ENCODE data around the gene MRO.
"Not testable (repeated sequence)": the region's sequence is repeated elsewhere in the genome, so short reads cannot be mapped to it uniquely, and the experiment has no call there.

MRO gene

GRCh38 chr18:50849419-50849821 lies 29.6 kb upstream of the MRO start:
- Histone ChIP-seq H3K36me3 (ENCODE audit: control insufficient read depth, insufficient read depth, low read length) (no peaks in the 10 kb centered on the region), H3K27ac (ENCODE audit: low read depth, low read length) (no peak overlapping the region), H3K9ac (ENCODE audit: low read length) (no peak overlapping the region), H3K4me1 (ENCODE audit: control insufficient read depth, insufficient read depth, low read length) (no peaks in the 10 kb centered on the region), H3K27me3 (ENCODE audit: control insufficient read depth, insufficient read depth, low read length) (no peaks in the 10 kb centered on the region), H3K4me3 (ENCODE audit: low read length) (no peak overlapping the region)

GRCh38 chr18:50848991-50849390 lies 29.2 kb upstream of the MRO start:
- no peaks in the 10 kb centered on the region for H3K27me3 ChIP-seq (ENCODE audit: control insufficient read depth, insufficient read depth, low read length)
- H3K36me3 ChIP-seq (ENCODE audit: control insufficient read depth, insufficient read depth, low read length): no peaks in the 10 kb centered on the region
- H3K4me3 ChIP-seq (ENCODE audit: low read length): no peak overlapping the region
- no peaks in the 10 kb centered on the region for H3K4me1 ChIP-seq (ENCODE audit: control insufficient read depth, insufficient read depth, low read length)
- no peak overlapping the region for H3K9ac ChIP-seq (ENCODE audit: low read length)
- H3K27ac ChIP-seq (ENCODE audit: low read depth, low read length): no peak overlapping the region

- no peaks in the 10 kb centered on the region for H3K4me1 ChIP-seq (ENCODE audit: control insufficient read depth, insufficient read depth, low read length)
- no peak overlapping the region for H3K9ac ChIP-seq (ENCODE audit: low read length)
- no peak overlapping the region for H3K4me3 ChIP-seq (ENCODE audit: low read length)
- no peaks in the 10 kb centered on the region for H3K36me3 ChIP-seq (ENCODE audit: control insufficient read depth, insufficient read depth, low read length)
- H3K27me3 ChIP-seq (ENCODE audit: control insufficient read depth, insufficient read depth, low read length): no peaks in the 10 kb centered on the region
- no peak overlapping the region for H3K27ac ChIP-seq (ENCODE audit: low read depth, low read length)
Observed at GRCh38 chr18:50848061-50848551, 28.3 kb upstream of the MRO start.

GRCh38 chr18:50847192-50847591 lies 27.4 kb upstream of the MRO start:
- no peak overlapping the region for H3K4me3 ChIP-seq (ENCODE audit: low read length)
- H3K27ac ChIP-seq (ENCODE audit: low read depth, low read length): no peak overlapping the region
- H3K36me3 ChIP-seq (ENCODE audit: control insufficient read depth, insufficient read depth, low read length): no peaks in the 10 kb centered on the region
- H3K27me3 ChIP-seq (ENCODE audit: control insufficient read depth, insufficient read depth, low read length): no peaks in the 10 kb centered on the region
- no peak overlapping the region for H3K9ac ChIP-seq (ENCODE audit: low read length)
- no peaks in the 10 kb centered on the region for H3K4me1 ChIP-seq (ENCODE audit: control insufficient read depth, insufficient read depth, low read length)

- no peaks in the 10 kb centered on the region for H3K36me3 ChIP-seq (ENCODE audit: control insufficient read depth, insufficient read depth, low read length)
- no peaks in the 10 kb centered on the region for H3K4me1 ChIP-seq (ENCODE audit: control insufficient read depth, insufficient read depth, low read length)
- H3K9ac ChIP-seq (ENCODE audit: low read length): no peak overlapping the region
- H3K27me3 ChIP-seq (ENCODE audit: control insufficient read depth, insufficient read depth, low read length): no peaks in the 10 kb centered on the region
- H3K4me3 ChIP-seq (ENCODE audit: low read length): no peak overlapping the region
- H3K27ac ChIP-seq (ENCODE audit: low read depth, low read length): no peak overlapping the region
Observed at GRCh38 chr18:50844960-50845359, 25.1 kb upstream of the MRO start.

GRCh38 chr18:50844554-50844953 lies 24.7 kb upstream of the MRO start:
- no peaks in the 10 kb centered on the region for H3K36me3 ChIP-seq (ENCODE audit: control insufficient read depth, insufficient read depth, low read length)
- H3K4me1 ChIP-seq (ENCODE audit: control insufficient read depth, insufficient read depth, low read length): no peaks in the 10 kb centered on the region

GRCh38 chr18:50842846-50843245 lies 23.0 kb upstream of the MRO start:
- no peak overlapping the region for H3K27ac ChIP-seq (ENCODE audit: low read depth, low read length)

More at GRCh38 chr18:50844554-50844953, 24.7 kb upstream of the MRO start:
- Histone ChIP-seq H3K27ac (ENCODE audit: low read depth, low read length) (no peak overlapping the region), H3K4me3 (ENCODE audit: low read length) (no peak overlapping the region), H3K27me3 (ENCODE audit: control insufficient read depth, insufficient read depth, low read length) (no peaks in the 10 kb centered on the region), H3K9ac (ENCODE audit: low read length) (no peak overlapping the region)

GRCh38 chr18:50839996-50840395 lies 20.2 kb upstream of the MRO start:
- Histone ChIP-seq H3K4me1 (ENCODE audit: control insufficient read depth, insufficient read depth, low read length) (no peaks in the 10 kb centered on the region), H3K27ac (ENCODE audit: low read depth, low read length) (no peak overlapping the region), H3K4me3 (ENCODE audit: low read length) (no peak overlapping the region), H3K9ac (ENCODE audit: low read length) (no peak overlapping the region), H3K36me3 (ENCODE audit: control insufficient read depth, insufficient read depth, low read length) (no peaks in the 10 kb centered on the region), H3K27me3 (ENCODE audit: control insufficient read depth, insufficient read depth, low read length) (no peaks in the 10 kb centered on the region)

More at GRCh38 chr18:50842846-50843245, 23.0 kb upstream of the MRO start:
- no peak overlapping the region for H3K4me3 ChIP-seq (ENCODE audit: low read length)
- no peaks in the 10 kb centered on the region for H3K36me3 ChIP-seq (ENCODE audit: control insufficient read depth, insufficient read depth, low read length)
- H3K9ac ChIP-seq (ENCODE audit: low read length): no peak overlapping the region
- H3K4me1 ChIP-seq (ENCODE audit: control insufficient read depth, insufficient read depth, low read length): no peaks in the 10 kb centered on the region
- H3K27me3 ChIP-seq (ENCODE audit: control insufficient read depth, insufficient read depth, low read length): no peaks in the 10 kb centered on the region

GRCh38 chr18:50839341-50839740 lies 19.5 kb upstream of the MRO start:
- Histone ChIP-seq H3K9ac (ENCODE audit: low read length) (no peak overlapping the region), H3K27ac (ENCODE audit: low read depth, low read length) (no peak overlapping the region), H3K4me1 (ENCODE audit: control insufficient read depth, insufficient read depth, low read length) (no peaks in the 10 kb centered on the region), H3K36me3 (ENCODE audit: control insufficient read depth, insufficient read depth, low read length) (no peaks in the 10 kb centered on the region), H3K27me3 (ENCODE audit: control insufficient read depth, insufficient read depth, low read length) (no peaks in the 10 kb centered on the region), H3K4me3 (ENCODE audit: low read length) (no peak overlapping the region)

GRCh38 chr18:50836521-50836957 lies 16.7 kb upstream of the MRO start:
- Histone ChIP-seq H3K4me1 (ENCODE audit: control insufficient read depth, insufficient read depth, low read length) (no peaks in the 10 kb centered on the region), H3K27ac (ENCODE audit: low read depth, low read length) (no peak overlapping the region)

GRCh38 chr18:50833496-50833895 lies 13.7 kb upstream of the MRO start:
- H3K27me3 ChIP-seq (ENCODE audit: control insufficient read depth, insufficient read depth, low read length); H3K27ac ChIP-seq (ENCODE audit: low read depth, low read length); H3K4me3 ChIP-seq (ENCODE audit: low read length); H3K9ac ChIP-seq (ENCODE audit: low read length); H3K36me3 ChIP-seq (ENCODE audit: control insufficient read depth, insufficient read depth, low read length); H3K4me1 ChIP-seq (ENCODE audit: control insufficient read depth, insufficient read depth, low read length): not testable (repeated sequence)

More at GRCh38 chr18:50836521-50836957, 16.7 kb upstream of the MRO start:
- Histone ChIP-seq H3K27me3 (ENCODE audit: control insufficient read depth, insufficient read depth, low read length) (no peaks in the 10 kb centered on the region), H3K9ac (ENCODE audit: low read length) (no peak overlapping the region), H3K4me3 (ENCODE audit: low read length) (no peak overlapping the region), H3K36me3 (ENCODE audit: control insufficient read depth, insufficient read depth, low read length) (no peaks in the 10 kb centered on the region)

GRCh38 chr18:50832754-50833153 lies 12.9 kb upstream of the MRO start:
- Histone ChIP-seq H3K4me3 (ENCODE audit: low read length) (no peak overlapping the region), H3K27me3 (ENCODE audit: control insufficient read depth, insufficient read depth, low read length) (no peaks in the 10 kb centered on the region), H3K4me1 (ENCODE audit: control insufficient read depth, insufficient read depth, low read length) (no peaks in the 10 kb centered on the region), H3K27ac (ENCODE audit: low read depth, low read length) (no peak overlapping the region), H3K9ac (ENCODE audit: low read length) (no peak overlapping the region), H3K36me3 (ENCODE audit: control insufficient read depth, insufficient read depth, low read length) (no peaks in the 10 kb centered on the region)

GRCh38 chr18:50830544-50830943 lies 10.7 kb upstream of the MRO start:
- no peak overlapping the region for H3K4me3 ChIP-seq (ENCODE audit: low read length)

More at GRCh38 chr18:50830544-50830943, 10.7 kb upstream of the MRO start:
- H3K9ac ChIP-seq (ENCODE audit: low read length): no peak overlapping the region
- no peaks in the 10 kb centered on the region for H3K36me3 ChIP-seq (ENCODE audit: control insufficient read depth, insufficient read depth, low read length)
- no peaks in the 10 kb centered on the region for H3K4me1 ChIP-seq (ENCODE audit: control insufficient read depth, insufficient read depth, low read length)
- H3K27me3 ChIP-seq (ENCODE audit: control insufficient read depth, insufficient read depth, low read length): no peaks in the 10 kb centered on the region
- no peak overlapping the region for H3K27ac ChIP-seq (ENCODE audit: low read depth, low read length)
